ENCODE measurements around the gene ZNF638.
"Not testable (repeated sequence)": the region's sequence is repeated elsewhere in the genome, so short reads cannot be mapped to it uniquely, and the experiment has no call there.

Gene ZNF638

GRCh38 chr2:71428472-71429383 is 97.1 kb downstream of the ZNF638 start:
- no peak overlapping the region for H3K14ac ChIP-seq (ENCODE audit: low read length in 2 of 2)
- 100% methylated on average over 2 of the region's 3 CpGs for whole genome bisulfite sequencing
- H3K4me3 ChIP-seq (ENCODE audit: insufficient read depth in 1 of 2, low read depth in 1 of 2, low read length in 2 of 2) = no peak overlapping the region
- H3K9me3 ChIP-seq (ENCODE audit: control insufficient read depth, low read length) = no peaks in the 10 kb centered on the region
- no peak overlapping the region for H4K8ac ChIP-seq (ENCODE audit: low read length)
- H2AK5ac ChIP-seq (ENCODE audit: low read length, severe bottlenecking) = no peak overlapping the region
- H2BK15ac ChIP-seq (ENCODE audit: low read depth, poor library complexity, severe bottlenecking) = no peak overlapping the region
- H3K27me3 ChIP-seq (ENCODE audit: control insufficient read depth in 1 of 2, insufficient read depth in 1 of 2, low read length in 2 of 2) = no peaks in the 10 kb centered on the region
- H3K4me2 ChIP-seq (ENCODE audit: low read length, poor library complexity, severe bottlenecking) = no peak overlapping the region
- H2BK120ac ChIP-seq (ENCODE audit: low read depth, low read length) = no peak overlapping the region
- H3K18ac ChIP-seq (ENCODE audit: low read depth in 1 of 2, low read length in 2 of 2) = no peak overlapping the region
- H2BK12ac ChIP-seq (ENCODE audit: low read length in 2 of 2) = no peak overlapping the region
- no peak overlapping the region for H3K4ac ChIP-seq (ENCODE audit: low read depth in 1 of 2, low read length in 2 of 2)
- H3K36me3 ChIP-seq (ENCODE audit: control insufficient read depth in 1 of 2, insufficient read depth in 2 of 2, low read depth in 1 of 2, low read length in 2 of 2) = peaks cover 11 to 94% of the 10 kb centered on the region in 2 experiments
- H2BK5ac ChIP-seq (ENCODE audit: low read depth, low read length, poor library complexity, severe bottlenecking) = no peak overlapping the region
- no peak overlapping the region for H2AFZ ChIP-seq (ENCODE audit: low read depth, low read length)
- no peak for DNase-seq
- no peak overlapping the region for H3K23ac ChIP-seq (ENCODE audit: low read length in 2 of 2)
- no peak overlapping the region for H3K27ac ChIP-seq (ENCODE audit: low read length, poor library complexity, severe bottlenecking)
- H3K4me1 ChIP-seq (ENCODE audit: control insufficient read depth, insufficient read depth, low read depth, low read length) = no peaks in the 10 kb centered on the region
- H3K79me1 ChIP-seq (replicated peaks; ENCODE audit: low read length, poor library complexity, severe bottlenecking) = peaks cover 12% of the 10 kb centered on the region
- no peak overlapping the region for H3K9ac ChIP-seq (ENCODE audit: low read length)
- no peak overlapping the region for H4K91ac ChIP-seq (ENCODE audit: low read length)

GRCh38 chr2:71445142-71445541 is 113.6 kb downstream of the ZNF638 start:
- H3K9me3 ChIP-seq (ENCODE audit: control insufficient read depth, low read length); H3K79me1 ChIP-seq (replicated peaks; ENCODE audit: low read length, poor library complexity, severe bottlenecking); H4K8ac ChIP-seq (ENCODE audit: low read length); H2AFZ ChIP-seq (ENCODE audit: low read depth, low read length); H3K9ac ChIP-seq (ENCODE audit: low read length); H2BK15ac ChIP-seq (ENCODE audit: low read depth, poor library complexity, severe bottlenecking); H2BK120ac ChIP-seq (ENCODE audit: low read depth, low read length); H3K23ac ChIP-seq (ENCODE audit: low read length in 2 of 2); H3K4me2 ChIP-seq (ENCODE audit: low read length, poor library complexity, severe bottlenecking); H3K27ac ChIP-seq (ENCODE audit: low read length, poor library complexity, severe bottlenecking); H2AK5ac ChIP-seq (ENCODE audit: low read length, severe bottlenecking); H3K14ac ChIP-seq (ENCODE audit: low read length in 2 of 2); H3K4me3 ChIP-seq (ENCODE audit: insufficient read depth in 1 of 2, low read depth in 1 of 2, low read length in 2 of 2); H2BK12ac ChIP-seq (ENCODE audit: low read length in 2 of 2); DNase-seq; H2BK5ac ChIP-seq (ENCODE audit: low read depth, low read length, poor library complexity, severe bottlenecking); H4K91ac ChIP-seq (ENCODE audit: low read length); H3K4ac ChIP-seq (ENCODE audit: low read depth in 1 of 2, low read length in 2 of 2); H3K4me1 ChIP-seq (ENCODE audit: control insufficient read depth, insufficient read depth, low read depth, low read length); H3K27me3 ChIP-seq (ENCODE audit: control insufficient read depth in 1 of 2, insufficient read depth in 1 of 2, low read length in 2 of 2); H3K18ac ChIP-seq (ENCODE audit: low read depth in 1 of 2, low read length in 2 of 2): not testable (repeated sequence)
- peaks cover 0 to 36% of the 10 kb centered on the region in 2 experiments for H3K36me3 ChIP-seq (ENCODE audit: control insufficient read depth in 1 of 2, insufficient read depth in 2 of 2, low read depth in 1 of 2, low read length in 2 of 2)
- 82% methylated on average over 5 of the region's 5 CpGs for WGBS

GRCh38 chr2:71446505-71446904 is 114.9 kb downstream of the ZNF638 start:
- no peak overlapping the region for H3K27ac ChIP-seq (ENCODE audit: low read length, poor library complexity, severe bottlenecking)
- H3K36me3 ChIP-seq (ENCODE audit: control insufficient read depth in 1 of 2, insufficient read depth in 2 of 2, low read depth in 1 of 2, low read length in 2 of 2) = peaks cover 0 to 29% of the 10 kb centered on the region in 2 experiments
- H2BK15ac ChIP-seq (ENCODE audit: low read depth, poor library complexity, severe bottlenecking) = no peak overlapping the region
- H2BK120ac ChIP-seq (ENCODE audit: low read depth, low read length) = no peak overlapping the region
- H3K14ac ChIP-seq (ENCODE audit: low read length in 2 of 2) = no peak overlapping the region
- H3K27me3 ChIP-seq (ENCODE audit: control insufficient read depth in 1 of 2, insufficient read depth in 1 of 2, low read length in 2 of 2) = peaks cover 0 to 2% of the 10 kb centered on the region in 2 experiments
- H4K91ac ChIP-seq (ENCODE audit: low read length) = no peak overlapping the region
- peaks cover 1% of the 10 kb centered on the region for H3K4me1 ChIP-seq (ENCODE audit: control insufficient read depth, insufficient read depth, low read depth, low read length)
- H3K4ac ChIP-seq (ENCODE audit: low read depth in 1 of 2, low read length in 2 of 2) = no peak overlapping the region
- H3K9me3 ChIP-seq (ENCODE audit: control insufficient read depth, low read length) = no peaks in the 10 kb centered on the region
- H3K4me2 ChIP-seq (ENCODE audit: low read length, poor library complexity, severe bottlenecking) = no peak overlapping the region
- no peak overlapping the region for H2AFZ ChIP-seq (ENCODE audit: low read depth, low read length)
- H3K9ac ChIP-seq (ENCODE audit: low read length) = no peak overlapping the region
- H3K4me3 ChIP-seq (ENCODE audit: insufficient read depth in 1 of 2, low read depth in 1 of 2, low read length in 2 of 2) = no peak overlapping the region
- no peak overlapping the region for H2AK5ac ChIP-seq (ENCODE audit: low read length, severe bottlenecking)
- H2BK12ac ChIP-seq (ENCODE audit: low read length in 2 of 2) = no peak overlapping the region
- H4K8ac ChIP-seq (ENCODE audit: low read length) = no peak overlapping the region
- H3K79me1 ChIP-seq (replicated peaks; ENCODE audit: low read length, poor library complexity, severe bottlenecking) = no peaks in the 10 kb centered on the region
- no peak overlapping the region for H2BK5ac ChIP-seq (ENCODE audit: low read depth, low read length, poor library complexity, severe bottlenecking)
- no peak overlapping the region for H3K18ac ChIP-seq (ENCODE audit: low read depth in 1 of 2, low read length in 2 of 2)
- no peak overlapping the region for H3K23ac ChIP-seq (ENCODE audit: low read length in 2 of 2)
- no peak for DNase-seq
- 97% methylated on average over 1 of the region's 1 CpG for WGBS

- Histone ChIP-seq H3K79me1 (replicated peaks; ENCODE audit: low read length, poor library complexity, severe bottlenecking) (no peaks in the 10 kb centered on the region), H3K18ac (ENCODE audit: low read depth in 1 of 2, low read length in 2 of 2) (no peak overlapping the region), H2BK15ac (ENCODE audit: low read depth, poor library complexity, severe bottlenecking) (no peak overlapping the region), H2AK5ac (ENCODE audit: low read length, severe bottlenecking) (no peak overlapping the region), H2BK120ac (ENCODE audit: low read depth, low read length) (no peak overlapping the region), H3K36me3 (ENCODE audit: control insufficient read depth in 1 of 2, insufficient read depth in 2 of 2, low read depth in 1 of 2, low read length in 2 of 2) (peaks cover 0 to 3% of the 10 kb centered on the region in 2 experiments), H4K91ac (ENCODE audit: low read length) (no peak overlapping the region), H2BK12ac (ENCODE audit: low read length in 2 of 2) (no peak overlapping the region), H3K27me3 (ENCODE audit: control insufficient read depth in 1 of 2, insufficient read depth in 1 of 2, low read length in 2 of 2) (peaks cover 0 to 14% of the 10 kb centered on the region in 2 experiments), H3K27ac (ENCODE audit: low read length, poor library complexity, severe bottlenecking) (no peak overlapping the region), H4K8ac (ENCODE audit: low read length) (no peak overlapping the region), H3K4me2 (ENCODE audit: low read length, poor library complexity, severe bottlenecking) (no peak overlapping the region), H3K9me3 (ENCODE audit: control insufficient read depth, low read length) (no peaks in the 10 kb centered on the region), H2BK5ac (ENCODE audit: low read depth, low read length, poor library complexity, severe bottlenecking) (no peak overlapping the region), H2AFZ (ENCODE audit: low read depth, low read length) (no peak overlapping the region), H3K4me1 (ENCODE audit: control insufficient read depth, insufficient read depth, low read depth, low read length) (peaks cover 8% of the 10 kb centered on the region), H3K9ac (ENCODE audit: low read length) (no peak overlapping the region), H3K4me3 (ENCODE audit: insufficient read depth in 1 of 2, low read depth in 1 of 2, low read length in 2 of 2) (no peak overlapping the region), H3K14ac (ENCODE audit: low read length in 2 of 2) (no peak overlapping the region), H3K4ac (ENCODE audit: low read depth in 1 of 2, low read length in 2 of 2) (no peak overlapping the region), H3K23ac (ENCODE audit: low read length in 2 of 2) (no peak overlapping the region)
- 58% methylated on average over 2 of the region's 3 CpGs for WGBS
- no peak for DNase-seq
Observed at GRCh38 chr2:71449343-71449742, 117.8 kb downstream of the ZNF638 start.
